Urinary bladder (tissue), 4 donors: ENCODE data around the gene STK38L. TPM values are rescaled to one million over a fixed set of nuclear protein-coding genes. Genes with fewer than 3 reads are reported as not detected.

Experiments used
- DNase-seq: peaks from one replicate; pipeline ENCODE4 v3.0.0-alpha.2; 2015; ENCODE audit errors: extremely low spot score
- H3K27ac ChIP-seq: one replicate; pipeline ENCODE4 v1.5.1; 2013; ENCODE audit warnings: low read depth, mild to moderate bottlenecking, moderate library complexity
- H3K36me3 ChIP-seq: one replicate; pipeline ENCODE4 v1.6.1; 2013; ENCODE audit warnings: mild to moderate bottlenecking, moderate library complexity; ENCODE audit not compliant: insufficient read depth
- H3K4me1 ChIP-seq: one replicate; pipeline ENCODE4 v1.6.1; 2013; ENCODE audit warnings: mild to moderate bottlenecking, moderate library complexity; ENCODE audit not compliant: insufficient read depth
- H3K4me3 ChIP-seq: one replicate; pipeline ENCODE4 v1.5.1; 2013; ENCODE audit warnings: low read depth, low read length
- WGBS: extraction: QIAGEN DNeasy Blood & Tissue Kit; methylation state at CpG from one replicate; pipeline ENCODE4 v1.1.7; 2013; 5-methylcytosine and 5-hydroxymethylcytosine counted together
- polyA plus RNA-seq: library from polyadenylated mRNA; stranded (reverse); fragments of 200-250 nt; gene quantifications from one replicate; pipeline ENCODE4 v1.2.3, GENCODE V29; 2013
- total RNA-seq: library from RNA; depleted of rRNA; stranded (reverse); fragments of >200 nt; gene quantifications from one replicate; pipeline ENCODE4 v1.2.3, GENCODE V29; 2014
- donor health status: healthy with polysubstance abuse.
- donor health status: healthy.

Gene STK38L
- total and polyA plus RNA-seq, 2 donors: 19.1 to 77.1 TPM

DNA sequence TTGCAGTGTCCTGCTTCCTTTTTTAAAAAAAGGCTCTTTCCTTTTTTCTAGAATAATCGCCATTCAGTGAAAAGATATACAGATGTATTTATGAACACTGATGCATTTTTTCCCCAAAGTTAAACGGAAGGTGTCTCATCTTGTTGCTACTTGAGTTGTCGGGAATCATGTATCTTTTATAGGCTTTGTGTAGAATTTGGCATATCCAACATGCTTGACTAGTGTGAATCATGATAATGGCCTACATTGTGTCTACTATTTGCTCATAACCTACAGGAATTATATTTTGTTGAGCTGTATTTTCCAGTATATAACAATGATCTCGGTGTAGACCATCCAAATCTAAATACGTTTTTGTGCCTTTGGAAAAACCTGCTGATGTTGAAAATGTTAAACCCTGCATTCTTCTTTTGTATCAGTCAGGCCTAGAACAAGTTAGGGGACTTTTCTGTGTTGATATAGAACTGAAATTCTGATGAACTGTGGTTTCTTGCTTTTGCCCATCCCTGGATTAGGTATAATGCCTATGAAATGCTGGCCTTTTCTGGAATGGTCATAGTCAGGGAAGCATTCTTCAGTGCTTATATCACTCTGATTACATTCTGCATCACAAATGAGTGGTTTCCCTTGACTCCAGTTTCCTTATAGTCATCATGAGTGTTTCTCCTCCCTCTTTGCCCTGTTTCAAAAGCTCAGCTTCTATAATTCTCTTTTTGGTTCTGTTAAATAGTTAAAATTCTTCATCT, 99.3 kb downstream of the STK38L start:
- Histone ChIP-seq H3K36me3 (no peaks in the 10 kb centered on the region), H3K4me1 (no peaks in the 10 kb centered on the region), H3K4me3 (no peak overlapping the region), H3K27ac (no peak overlapping the region)
- no peak for DNase-seq
- 77% methylated on average over 5 of the region's 5 CpGs for WGBS

DNA sequence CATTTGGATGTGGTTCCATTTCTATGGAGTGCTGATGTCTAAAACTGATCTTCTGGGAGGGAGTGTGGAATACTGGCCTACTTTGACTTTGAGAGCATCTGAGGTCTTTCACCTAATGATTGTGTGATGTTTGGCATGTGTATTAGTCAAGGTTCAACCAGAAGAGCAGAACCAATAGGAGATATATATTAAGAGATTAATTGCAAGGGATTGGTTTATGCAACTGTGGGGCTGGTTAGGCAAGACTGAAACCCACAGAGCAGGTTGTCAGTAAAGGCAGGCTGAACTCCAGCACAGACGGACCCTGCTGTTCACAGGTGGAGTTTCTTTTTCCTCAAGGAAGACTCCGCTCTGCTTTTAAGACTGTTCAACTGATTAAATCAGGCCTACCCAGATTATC, 100.2 kb downstream of the STK38L start:
- Histone ChIP-seq H3K36me3 (no peaks in the 10 kb centered on the region), H3K4me3 (no peak overlapping the region), H3K4me1 (no peaks in the 10 kb centered on the region), H3K27ac (no peak overlapping the region)
- no peak for DNase-seq
- 64% methylated on average over 2 of the region's 2 CpGs for WGBS

DNA sequence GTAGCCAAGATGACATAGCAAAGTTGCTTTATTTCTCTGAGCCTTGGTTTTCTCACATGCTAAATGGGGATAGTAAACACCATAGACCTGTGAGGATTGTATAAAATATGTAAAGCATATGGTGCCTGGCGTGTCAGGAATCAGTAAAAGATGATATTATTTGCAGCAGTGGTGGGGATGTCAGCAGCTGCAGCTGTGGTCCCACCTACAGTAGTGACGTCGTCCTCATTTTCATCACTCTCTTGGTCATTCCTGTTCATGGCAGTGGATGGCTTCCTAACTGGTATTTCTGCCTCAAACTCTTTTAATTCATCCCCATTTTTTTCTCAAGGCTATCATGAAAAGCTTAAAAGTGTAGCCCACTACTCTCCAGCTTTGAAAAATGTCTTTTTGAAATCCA, 100.7 kb downstream of the STK38L start:
- Histone ChIP-seq H3K4me1 (no peaks in the 10 kb centered on the region), H3K4me3 (no peak overlapping the region), H3K27ac (no peak overlapping the region), H3K36me3 (no peaks in the 10 kb centered on the region)
- 76% methylated on average over 3 of the region's 3 CpGs for WGBS
- DNase-seq: no peak

DNA sequence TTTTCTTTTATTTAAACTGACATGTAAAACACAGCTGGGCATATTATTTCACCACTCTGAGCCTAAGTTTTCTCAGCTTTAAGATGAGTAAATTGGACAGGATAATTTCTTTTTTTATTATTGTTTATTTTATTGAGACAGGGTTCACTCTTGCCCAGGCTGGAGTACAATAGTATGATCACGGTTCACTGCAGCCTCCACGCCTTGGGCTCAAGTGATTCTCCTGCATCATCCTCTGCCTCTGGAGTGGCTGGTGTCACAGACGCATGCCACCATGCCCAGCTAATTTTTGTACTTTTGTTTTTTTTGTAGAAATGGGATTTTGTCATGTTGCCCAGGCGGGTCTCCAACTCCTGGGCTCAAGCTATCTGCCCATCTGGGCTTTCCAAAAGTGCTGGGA, 101.3 kb downstream of the STK38L start:
- no peaks in the 10 kb centered on the region for H3K4me1 ChIP-seq
- no peaks in the 10 kb centered on the region for H3K36me3 ChIP-seq
- DNase-seq: no peak
- H3K27ac ChIP-seq: no peak overlapping the region
- WGBS: 90% methylated on average over 4 of the region's 4 CpGs
- no peak overlapping the region for H3K4me3 ChIP-seq

DNA sequence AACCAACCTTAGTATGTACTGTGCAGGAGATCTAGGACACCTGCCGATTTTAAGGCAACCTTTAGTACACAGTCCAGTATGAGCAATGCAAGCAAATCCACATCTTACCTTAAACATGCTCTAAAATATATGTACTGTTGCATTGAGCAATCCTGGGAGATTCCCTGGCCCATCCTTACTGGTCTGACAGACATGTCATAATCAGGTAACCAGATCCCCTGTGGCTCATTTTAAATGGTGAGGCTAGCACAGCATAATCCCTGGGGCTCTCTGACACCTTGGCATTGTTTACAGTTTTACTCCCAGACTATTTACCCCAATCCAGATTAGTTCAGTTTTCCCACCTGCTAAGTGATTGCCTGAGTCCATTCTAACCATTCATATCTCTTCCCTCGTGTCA, 103.7 kb downstream of the STK38L start:
- Histone ChIP-seq H3K36me3 (no peaks in the 10 kb centered on the region), H3K4me3 (no peak overlapping the region), H3K4me1 (no peaks in the 10 kb centered on the region), H3K27ac (no peak overlapping the region)
- 66% methylated on average over 2 of the region's 2 CpGs for WGBS
- no peak for DNase-seq

DNA sequence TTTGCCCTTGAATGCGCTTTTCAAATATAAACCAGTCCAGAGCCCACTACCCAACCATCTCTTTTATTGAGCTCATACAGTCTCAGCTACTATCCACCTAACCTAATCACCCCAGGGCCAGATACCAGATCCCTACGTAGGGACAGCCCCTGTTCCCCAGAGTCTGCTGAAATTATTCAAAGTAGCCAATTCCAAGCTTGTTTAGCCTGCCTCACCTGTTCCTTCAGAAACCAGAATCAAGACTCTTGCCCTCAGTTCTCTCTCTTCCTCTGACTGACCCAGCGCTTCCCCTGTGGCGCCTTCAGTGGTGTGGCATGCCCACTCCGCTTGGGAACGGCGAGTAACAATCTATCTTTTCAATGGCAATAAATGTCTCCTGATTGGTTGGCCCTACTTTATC, 107.4 kb downstream of the STK38L start:
- Histone ChIP-seq H3K36me3 (no peaks in the 10 kb centered on the region), H3K4me1 (no peaks in the 10 kb centered on the region), H3K27ac (no peak overlapping the region), H3K4me3 (no peak overlapping the region)
- DNase-seq: no peak
- 98% methylated on average over 7 of the region's 7 CpGs for WGBS

DNA sequence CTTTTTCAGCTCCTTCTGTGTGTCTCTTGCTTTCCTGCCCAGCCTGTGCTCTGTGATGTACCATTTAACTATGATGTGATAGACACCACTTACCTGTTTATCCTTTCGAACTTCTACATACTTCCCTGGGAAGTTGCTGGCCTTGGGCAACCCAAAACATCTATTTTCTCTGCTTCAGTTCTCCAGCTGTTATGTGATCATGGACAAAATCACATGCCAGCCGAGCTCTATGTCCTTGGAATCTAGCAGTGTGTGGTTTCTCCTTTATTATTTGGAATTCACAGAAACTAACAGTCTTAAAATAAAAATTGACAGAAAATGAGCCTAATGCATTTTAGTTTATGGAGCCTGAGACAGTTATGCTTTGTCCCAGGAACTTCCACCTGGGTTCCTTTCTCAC, 111.4 kb downstream of the STK38L start:
- H3K4me1 ChIP-seq: no peaks in the 10 kb centered on the region
- H3K27ac ChIP-seq: no peak overlapping the region
- WGBS: 86% methylated on average over 2 of the region's 2 CpGs
- H3K36me3 ChIP-seq: no peaks in the 10 kb centered on the region
- DNase-seq: no peak
- H3K4me3 ChIP-seq: no peak overlapping the region

DNA sequence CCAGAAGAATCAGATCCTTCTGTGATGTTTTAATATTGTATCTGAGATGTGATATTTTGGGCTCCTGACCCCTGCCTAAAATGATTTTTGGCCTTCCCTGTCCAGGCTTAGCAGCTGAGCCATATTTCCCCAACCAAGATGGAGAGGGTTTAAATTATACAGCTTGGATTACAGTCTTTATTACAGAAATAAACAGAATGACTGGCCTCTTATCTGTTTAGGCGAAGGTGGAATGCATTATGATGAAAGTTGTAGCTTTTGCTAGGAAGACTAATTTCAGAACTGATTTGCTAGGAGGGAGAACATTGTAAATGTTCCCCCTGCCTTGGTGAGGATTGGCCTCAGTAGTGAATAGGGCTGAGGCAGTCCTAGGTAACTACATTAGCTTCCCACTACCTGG, 111.9 kb downstream of the STK38L start:
- Histone ChIP-seq H3K27ac (no peak overlapping the region), H3K4me1 (no peaks in the 10 kb centered on the region), H3K36me3 (no peaks in the 10 kb centered on the region), H3K4me3 (no peak overlapping the region)
- WGBS: 33% methylated on average over 1 of the region's 1 CpG
- no peak for DNase-seq

DNA sequence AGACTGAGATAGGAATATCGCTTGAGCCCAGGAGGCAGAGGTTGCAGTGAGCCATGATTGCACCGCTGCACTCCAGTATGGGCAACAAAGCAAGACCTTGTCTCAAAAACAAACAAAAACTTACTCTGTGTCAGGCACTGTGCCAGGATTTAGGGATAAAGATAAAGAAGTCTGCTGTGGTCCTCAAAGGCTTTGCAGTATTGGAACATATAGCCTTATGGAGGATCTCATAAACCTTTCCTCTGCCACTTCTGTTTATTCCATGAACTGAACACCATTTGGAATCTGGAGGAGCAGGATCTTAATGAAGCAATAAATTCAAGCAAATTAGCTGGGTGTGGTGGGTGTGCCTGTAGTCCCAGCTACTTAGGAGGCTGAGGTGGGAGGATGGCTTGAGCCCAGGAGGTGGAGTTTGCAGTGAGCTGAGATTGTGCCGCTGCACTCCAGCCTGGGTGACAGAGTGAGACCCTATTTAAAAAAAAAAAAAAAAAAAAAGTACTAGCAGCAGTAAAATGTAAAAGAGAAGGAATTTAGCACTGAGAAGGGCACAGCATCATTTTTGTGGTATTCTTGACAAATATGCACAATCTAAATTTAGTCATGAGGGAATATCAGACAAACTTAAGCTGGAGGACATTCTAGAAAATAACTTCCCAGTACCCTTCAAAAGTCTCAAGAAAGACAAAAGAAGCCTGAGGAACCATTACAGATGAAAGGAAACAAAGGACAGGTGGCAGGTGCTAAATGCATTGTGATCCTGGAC, 115.7 kb downstream of the STK38L start:
- 58% methylated on average over 3 of the region's 3 CpGs for WGBS
- DNase-seq: no peak
- Histone ChIP-seq H3K27ac (no peak overlapping the region), H3K4me1 (no peaks in the 10 kb centered on the region), H3K4me3 (no peak overlapping the region), H3K36me3 (no peaks in the 10 kb centered on the region)

DNA sequence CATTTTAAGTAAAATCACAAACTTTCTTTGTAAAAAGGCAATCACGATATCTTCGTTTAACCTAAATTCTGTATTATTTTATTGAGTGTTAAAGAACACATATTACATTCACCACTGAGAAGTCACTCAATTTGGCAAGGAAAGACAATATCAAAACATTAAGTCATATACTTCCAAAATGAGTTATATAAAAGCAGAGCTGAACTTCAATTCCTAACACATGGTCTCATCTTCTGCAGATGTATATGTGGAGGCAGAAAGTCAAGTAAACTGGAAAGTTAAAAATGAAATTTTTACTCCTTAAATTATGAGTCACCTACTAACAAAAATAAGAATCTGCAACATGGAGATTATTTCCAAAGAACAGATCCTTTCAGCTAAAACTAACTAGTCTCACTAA, 117.3 kb downstream of the STK38L start:
- Histone ChIP-seq H3K36me3 (no peaks in the 10 kb centered on the region), H3K4me3 (no peak overlapping the region), H3K27ac (no peak overlapping the region), H3K4me1 (no peaks in the 10 kb centered on the region)
- no peak for DNase-seq
- 93% methylated on average over 2 of the region's 2 CpGs for WGBS

DNA sequence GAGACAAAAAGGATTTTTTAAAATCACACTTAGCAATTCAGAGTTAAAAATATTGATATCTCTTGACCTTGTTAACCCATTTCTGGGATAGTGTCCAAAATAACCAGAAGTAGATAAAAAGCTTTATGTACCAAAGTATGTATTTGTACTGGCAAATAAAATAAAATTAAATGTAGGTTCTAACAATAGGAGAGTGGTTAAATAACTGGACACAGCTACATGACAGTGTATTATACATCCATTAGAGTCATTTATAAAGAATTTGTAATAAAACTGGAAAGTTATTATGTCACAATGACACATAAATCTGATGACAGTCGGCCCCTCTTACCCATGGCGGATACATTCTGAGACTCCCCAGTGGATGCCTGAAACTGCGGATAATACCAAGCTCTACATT, 122.5 kb downstream of the STK38L start:
- no peak for DNase-seq
- Histone ChIP-seq H3K4me1 (no peaks in the 10 kb centered on the region), H3K27ac (no peak overlapping the region), H3K36me3 (no peaks in the 10 kb centered on the region), H3K4me3 (no peak overlapping the region)
- WGBS: 95% methylated on average over 3 of the region's 3 CpGs

DNA sequence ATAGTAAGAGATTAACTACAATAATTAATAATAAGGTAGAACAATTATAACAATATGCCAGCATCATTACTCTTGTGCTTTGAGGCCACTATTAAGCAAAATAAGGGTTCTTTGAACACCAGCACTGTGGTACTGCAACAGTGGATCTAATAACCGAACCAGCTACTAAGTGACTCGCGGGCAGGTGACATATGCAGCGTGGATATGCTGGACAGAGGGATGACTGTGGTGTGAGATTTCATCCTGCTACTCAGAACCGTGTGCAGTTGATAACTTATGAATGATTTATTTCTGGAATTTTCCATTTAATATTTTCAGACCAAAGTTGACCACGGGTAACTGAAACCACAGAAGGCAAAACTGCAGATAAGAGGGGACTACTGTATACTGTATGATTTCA, 123.0 kb downstream of the STK38L start:
- Histone ChIP-seq H3K27ac (no peak overlapping the region), H3K4me1 (no peaks in the 10 kb centered on the region), H3K36me3 (no peaks in the 10 kb centered on the region), H3K4me3 (no peak overlapping the region)
- 87% methylated on average over 6 of the region's 6 CpGs for WGBS
- DNase-seq: no peak
